WI38 (cell line): Measurements from ENCODE around the gene RPS16.
A peak's percentile ranks its signal among the peaks of the same experiment; 100 is the strongest.

Source experiments
- H3K4me3 ChIP-seq: 2 replicates; pipeline ENCODE4 v1.5.1; 2011; ENCODE audit warnings: low read depth, mild to moderate bottlenecking, control low read depth, low read length
- TF ChIP-seq, protein P1 (sequence below): IDR thresholded peaks from 2 replicates; pipeline ENCODE4 v1.5.1; 2012; ENCODE audit warnings: low read depth, mild to moderate bottlenecking, control low read depth, low read length

The RPS16 gene

DNA sequence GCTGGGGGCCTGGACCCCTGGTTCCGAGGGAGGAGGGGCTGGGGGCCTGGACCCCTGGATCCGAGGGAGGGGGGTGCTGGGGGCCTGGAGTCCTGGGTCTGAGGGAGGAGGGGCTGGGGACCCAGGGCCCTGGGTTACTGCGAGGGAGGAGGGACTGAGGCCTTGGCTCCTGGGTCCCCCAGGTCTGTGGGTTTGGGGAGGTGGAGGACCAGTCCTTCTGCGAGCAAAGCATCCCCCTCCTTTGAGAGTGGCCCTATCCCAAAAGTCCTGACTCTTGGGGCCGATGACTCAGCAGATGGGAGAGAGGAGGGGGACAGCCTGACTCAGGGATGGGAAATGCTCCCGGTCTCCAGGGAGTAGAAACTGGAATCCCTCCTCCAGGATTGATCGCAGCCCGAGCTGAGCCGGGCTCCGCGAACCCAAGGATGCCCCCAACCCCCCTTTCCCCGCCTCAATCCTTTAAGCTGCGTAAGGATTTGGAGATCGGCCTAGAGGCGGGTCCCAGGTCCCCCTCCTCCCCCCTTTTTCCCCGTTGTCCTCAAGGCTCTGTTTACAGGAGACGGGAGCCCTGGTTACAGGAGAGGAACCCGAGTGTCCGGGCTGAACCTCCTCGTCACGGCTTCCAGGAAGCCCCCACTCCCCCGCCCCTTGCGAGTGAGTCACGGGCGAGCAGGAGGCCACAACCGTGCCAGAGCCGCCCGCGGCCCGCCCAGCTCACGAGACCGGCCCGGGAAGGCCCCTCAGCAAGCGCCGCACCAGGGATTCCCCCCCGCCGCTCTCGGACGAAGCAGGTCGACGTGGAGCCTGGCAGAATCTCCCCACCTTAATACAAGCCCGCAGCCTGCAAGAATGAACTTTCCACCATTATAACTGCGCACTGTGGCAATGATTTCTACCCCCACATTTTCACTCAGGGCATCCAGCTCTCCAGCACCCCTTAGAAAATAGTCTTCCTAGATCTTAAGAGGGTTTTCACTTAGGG is 32.1 kb downstream of the RPS16 start:
- H3K4me3 ChIP-seq: peak overlapping the region; percentile 47
- TF ChIP-seq, protein P1, sequence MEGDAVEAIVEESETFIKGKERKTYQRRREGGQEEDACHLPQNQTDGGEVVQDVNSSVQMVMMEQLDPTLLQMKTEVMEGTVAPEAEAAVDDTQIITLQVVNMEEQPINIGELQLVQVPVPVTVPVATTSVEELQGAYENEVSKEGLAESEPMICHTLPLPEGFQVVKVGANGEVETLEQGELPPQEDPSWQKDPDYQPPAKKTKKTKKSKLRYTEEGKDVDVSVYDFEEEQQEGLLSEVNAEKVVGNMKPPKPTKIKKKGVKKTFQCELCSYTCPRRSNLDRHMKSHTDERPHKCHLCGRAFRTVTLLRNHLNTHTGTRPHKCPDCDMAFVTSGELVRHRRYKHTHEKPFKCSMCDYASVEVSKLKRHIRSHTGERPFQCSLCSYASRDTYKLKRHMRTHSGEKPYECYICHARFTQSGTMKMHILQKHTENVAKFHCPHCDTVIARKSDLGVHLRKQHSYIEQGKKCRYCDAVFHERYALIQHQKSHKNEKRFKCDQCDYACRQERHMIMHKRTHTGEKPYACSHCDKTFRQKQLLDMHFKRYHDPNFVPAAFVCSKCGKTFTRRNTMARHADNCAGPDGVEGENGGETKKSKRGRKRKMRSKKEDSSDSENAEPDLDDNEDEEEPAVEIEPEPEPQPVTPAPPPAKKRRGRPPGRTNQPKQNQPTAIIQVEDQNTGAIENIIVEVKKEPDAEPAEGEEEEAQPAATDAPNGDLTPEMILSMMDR: no peak

DNA sequence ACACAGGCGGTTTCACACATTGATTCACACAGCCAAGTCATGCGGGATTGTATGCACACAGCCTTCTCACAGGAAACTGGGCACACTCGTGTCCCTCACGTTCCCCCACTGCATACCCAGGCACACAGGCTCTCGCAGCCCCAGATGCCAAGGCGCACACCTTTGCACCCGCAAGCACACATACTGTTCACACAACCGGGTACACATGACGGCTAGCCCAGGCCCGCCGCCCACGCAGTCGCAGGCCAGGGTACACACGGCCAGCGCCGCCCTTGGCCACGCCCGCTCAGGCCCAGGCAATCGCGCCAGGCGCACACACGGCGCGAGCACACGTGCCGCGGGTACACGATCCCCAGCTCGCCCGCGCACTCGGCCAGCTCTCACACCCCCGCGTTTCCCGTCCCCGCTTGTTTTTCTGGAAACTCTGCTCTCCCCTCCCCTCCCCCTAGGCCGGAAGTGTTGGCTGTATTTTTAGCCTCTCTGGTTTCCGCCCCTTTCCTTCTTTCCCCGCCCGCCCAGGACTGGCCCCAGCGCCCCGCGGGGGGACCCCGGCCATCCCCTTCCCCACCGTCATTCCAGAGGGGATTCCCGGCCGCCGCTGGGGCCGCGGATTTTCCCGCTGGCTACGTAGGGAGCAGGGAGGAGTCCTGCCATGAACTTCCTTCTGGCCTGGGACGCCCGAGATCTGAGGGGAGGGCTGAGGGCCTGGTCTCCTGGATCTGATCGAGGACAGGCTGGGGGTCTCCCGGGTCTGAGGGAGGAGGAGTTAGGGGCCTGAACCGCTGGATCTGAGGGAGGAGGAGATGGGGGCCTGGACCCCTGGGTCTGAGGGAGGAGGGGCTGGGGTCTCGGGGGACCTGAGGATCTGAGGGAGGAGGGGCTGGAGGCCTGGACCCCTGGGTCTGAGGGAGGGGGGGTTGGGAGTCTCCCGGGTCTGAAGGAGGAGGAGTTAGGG is 33.1 kb downstream of the RPS16 start:
- TF ChIP-seq, protein P1: no peak

DNA sequence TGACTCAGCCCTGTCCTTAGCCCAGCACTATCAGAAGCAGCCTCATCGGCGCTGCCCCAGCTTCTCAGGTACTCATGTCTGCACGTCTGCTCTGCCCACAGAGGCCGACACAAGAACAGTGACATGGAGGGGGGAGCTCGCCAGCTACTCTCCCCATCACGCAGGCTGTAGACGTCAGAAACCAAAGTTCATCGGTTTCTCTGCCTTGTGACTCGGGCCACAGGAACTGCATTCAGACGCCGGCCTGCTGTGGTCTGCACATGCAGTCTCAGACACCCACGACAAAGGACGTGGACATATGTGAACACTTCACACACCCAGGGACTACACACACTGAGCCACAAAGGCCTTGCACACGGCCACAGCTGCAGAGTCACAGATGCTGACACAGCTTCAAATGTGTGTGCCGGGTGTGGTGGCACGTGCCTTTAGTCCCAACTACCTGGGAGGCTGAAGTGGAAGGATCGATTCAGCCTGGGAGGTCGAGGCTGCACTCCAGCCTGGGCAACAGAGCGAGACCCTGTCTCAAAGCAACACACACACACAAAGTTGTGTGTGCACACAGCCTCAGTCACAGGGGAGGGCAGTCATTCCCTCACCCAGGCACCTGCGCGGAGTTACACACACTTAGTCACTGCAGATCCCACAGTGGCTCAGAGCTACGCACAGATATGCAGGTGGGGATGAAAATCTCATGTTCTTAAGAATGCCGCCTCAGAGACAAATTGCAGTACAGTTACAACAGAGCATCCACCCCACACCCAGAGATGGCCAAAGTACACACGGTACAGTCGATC is 34.0 kb downstream of the RPS16 start:
- TF ChIP-seq, protein P1: no peak
- H3K4me3 ChIP-seq: no peak overlapping the region

More for the DNA sequence above, 33.1 kb downstream of the RPS16 start:
- H3K4me3 ChIP-seq: peak overlapping the region; percentile 47

DNA sequence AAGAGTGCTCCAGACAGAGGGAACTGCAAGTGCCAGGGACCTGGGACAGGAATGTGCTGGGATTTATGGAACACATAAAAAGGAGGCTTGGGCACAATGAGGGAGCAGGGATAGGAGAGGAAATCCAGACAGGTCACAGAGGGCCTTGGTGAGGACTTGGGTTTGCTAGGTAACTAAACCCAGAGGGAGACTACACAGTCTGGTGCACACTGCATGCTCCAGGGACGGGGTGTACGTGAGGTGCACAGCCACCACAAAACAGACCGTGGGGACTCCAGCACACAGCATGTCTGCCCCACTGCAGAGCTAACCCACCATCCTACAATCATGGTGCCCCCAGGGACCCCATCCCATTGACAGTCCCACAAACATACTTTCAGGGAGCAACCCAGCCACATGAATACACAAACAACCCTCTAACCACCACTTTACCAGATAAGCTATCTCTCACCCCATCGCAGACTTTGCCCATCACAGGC is 34.6 kb downstream of the RPS16 start:
- TF ChIP-seq, protein P1: no peak
- no peak overlapping the region for H3K4me3 ChIP-seq

DNA sequence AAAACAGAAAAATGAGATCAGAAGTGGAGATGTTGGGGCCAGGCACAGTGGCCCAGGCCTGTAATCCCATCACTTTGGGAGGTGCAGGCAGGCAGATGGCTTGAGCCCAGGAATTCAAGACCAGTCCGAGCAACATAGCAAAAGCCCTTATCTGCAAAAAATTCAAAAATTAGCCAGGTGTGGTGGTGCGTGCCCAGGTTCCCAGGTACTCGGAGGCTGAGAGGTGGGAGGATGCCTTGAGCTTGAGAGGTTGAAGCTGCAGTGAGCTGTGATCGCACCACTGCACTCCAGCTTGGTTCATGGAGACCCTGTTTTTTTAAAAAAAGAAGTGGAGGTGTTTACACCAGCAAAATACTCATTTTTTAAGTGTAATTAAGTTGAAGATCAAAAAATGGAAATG is 35.7 kb downstream of the RPS16 start:
- TF ChIP-seq, protein P1: no peak
- H3K4me3 ChIP-seq: no peak overlapping the region

DNA sequence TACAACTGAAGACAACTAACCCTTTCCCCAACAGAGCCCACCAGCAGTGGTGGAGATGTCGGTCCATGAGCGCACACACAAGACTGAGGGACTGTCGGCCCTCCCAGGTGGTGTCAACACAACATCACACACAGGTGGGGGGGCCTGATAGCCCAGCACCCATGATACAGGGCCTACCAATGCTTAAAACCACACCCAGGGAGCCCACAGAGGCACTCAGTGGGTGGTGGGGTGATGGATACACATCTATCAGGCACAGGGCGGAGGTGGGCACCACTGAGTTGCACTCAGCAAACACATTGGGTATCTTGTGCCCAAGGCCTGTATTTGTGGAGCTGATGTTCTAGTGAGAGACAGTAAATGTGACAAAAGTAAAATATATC is 36.1 kb downstream of the RPS16 start:
- H3K4me3 ChIP-seq: no peak overlapping the region
- TF ChIP-seq, protein P1: no peak
